ENCODE measurements around the gene CNP.

DNA sequence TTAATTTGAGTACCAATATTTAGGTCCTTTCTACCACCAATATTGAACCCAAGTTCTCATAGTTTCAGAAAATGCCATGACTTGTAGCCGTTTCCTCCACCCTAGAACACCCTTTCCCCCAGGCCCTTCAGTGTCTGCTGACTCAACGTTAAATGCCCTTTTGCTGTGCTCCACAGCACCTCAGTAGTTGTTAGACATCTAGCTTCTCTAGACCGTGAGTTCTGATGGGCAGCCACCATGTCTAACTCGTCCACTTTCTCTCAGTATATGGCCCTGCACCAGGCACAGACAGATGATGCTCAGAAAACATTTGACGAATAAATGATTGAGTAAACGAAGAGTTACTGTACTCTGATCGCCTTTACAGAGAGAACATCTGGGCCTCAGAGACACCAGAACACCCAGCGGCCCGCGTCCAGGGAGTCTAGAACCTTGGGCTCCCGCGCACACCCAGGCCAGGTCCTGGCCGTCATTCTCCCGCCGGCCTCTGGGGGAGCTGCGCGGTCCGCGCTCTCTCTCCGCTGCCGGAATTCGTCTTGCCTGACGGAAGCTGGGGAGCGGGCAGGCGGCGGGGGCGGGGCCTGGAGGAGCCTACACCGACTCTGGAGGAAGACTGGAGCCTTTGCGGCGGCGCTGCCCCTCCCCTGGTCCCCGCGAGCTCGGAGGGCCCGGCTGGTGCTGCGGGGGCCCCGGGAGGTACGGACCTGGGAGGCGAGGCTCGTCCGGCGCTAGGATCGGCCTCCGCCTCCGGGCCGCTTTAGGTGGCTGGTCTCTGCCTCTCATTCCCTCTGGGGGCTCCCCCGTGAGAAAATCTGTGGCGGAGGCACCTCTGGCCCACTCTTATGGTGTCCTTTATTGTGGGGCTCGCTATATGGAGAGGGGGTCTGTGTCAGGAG lies 53.2 kb downstream of the CNP start, which contains the start of gene NKIRAS2:
- TF ChIP-seq, protein P1, sequence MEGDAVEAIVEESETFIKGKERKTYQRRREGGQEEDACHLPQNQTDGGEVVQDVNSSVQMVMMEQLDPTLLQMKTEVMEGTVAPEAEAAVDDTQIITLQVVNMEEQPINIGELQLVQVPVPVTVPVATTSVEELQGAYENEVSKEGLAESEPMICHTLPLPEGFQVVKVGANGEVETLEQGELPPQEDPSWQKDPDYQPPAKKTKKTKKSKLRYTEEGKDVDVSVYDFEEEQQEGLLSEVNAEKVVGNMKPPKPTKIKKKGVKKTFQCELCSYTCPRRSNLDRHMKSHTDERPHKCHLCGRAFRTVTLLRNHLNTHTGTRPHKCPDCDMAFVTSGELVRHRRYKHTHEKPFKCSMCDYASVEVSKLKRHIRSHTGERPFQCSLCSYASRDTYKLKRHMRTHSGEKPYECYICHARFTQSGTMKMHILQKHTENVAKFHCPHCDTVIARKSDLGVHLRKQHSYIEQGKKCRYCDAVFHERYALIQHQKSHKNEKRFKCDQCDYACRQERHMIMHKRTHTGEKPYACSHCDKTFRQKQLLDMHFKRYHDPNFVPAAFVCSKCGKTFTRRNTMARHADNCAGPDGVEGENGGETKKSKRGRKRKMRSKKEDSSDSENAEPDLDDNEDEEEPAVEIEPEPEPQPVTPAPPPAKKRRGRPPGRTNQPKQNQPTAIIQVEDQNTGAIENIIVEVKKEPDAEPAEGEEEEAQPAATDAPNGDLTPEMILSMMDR (IDR thresholded peaks at IDR 0.05) = peak; percentile 84 to 97 (median 94)
- peak; percentile 28 to 79 (median 70) for TF ChIP-seq POLR2AphosphoS5 (IDR thresholded peaks at IDR 0.05)
